M059J (cell line): ENCODE results near the gene CLDN7. TPM values are rescaled to one million over a fixed set of nuclear protein-coding genes. Genes with fewer than 3 reads are reported as not detected.

Source experiments
- DNase-seq: peaks from one replicate; pipeline ENCODE4 v3.0.0-alpha.2; 2012; ENCODE audit warnings: low read depth
- total RNA-seq: library from RNA; depleted of rRNA; stranded (reverse); fragments of >200 nt; shearing (Covaris generic); gene quantifications from 2 replicates; pipeline ENCODE4 v1.2.3, GENCODE V29; 2014

CLDN7 gene
- total RNA-seq, 1 experiment from 2014 or later, result 2.4 TPM

GRCh38 chr17:7285679-7286078 lies 23.4 kb upstream of the CLDN7 start:
- DNase-seq, result no peak

- DNase-seq, result no peak
Measured at GRCh38 chr17:7284911-7285310, 22.6 kb upstream of the CLDN7 start.

- DNase-seq, result no peak
Measured at GRCh38 chr17:7283471-7284216, 21.4 kb upstream of the CLDN7 start.

- no peak for DNase-seq
Measured at GRCh38 chr17:7282752-7283321, 20.6 kb upstream of the CLDN7 start.

GRCh38 chr17:7281953-7282751 lies 19.9 kb upstream of the CLDN7 start:
- DNase-seq, result no peak

- peak; percentile 91 for DNase-seq
Measured at GRCh38 chr17:7281074-7281952, 19.0 kb upstream of the CLDN7 start, which contains the start of gene SLC2A4. Gene SLC2A4, plus strand, starts transcription at chr17:7281718. Its CDS starts 217 bp downstream, at chr17:7281935.

GRCh38 chr17:7280519-7281073 lies 18.3 kb upstream of the CLDN7 start:
- DNase-seq, result peak; percentile 76

- no peak for DNase-seq
Measured at GRCh38 chr17:7279448-7279847, 17.2 kb upstream of the CLDN7 start.

GRCh38 chr17:7266784-7267183 lies 4.5 kb upstream of the CLDN7 start:
- DNase-seq, result no peak

- DNase-seq, result no peak
Measured at GRCh38 chr17:7263801-7264078, 1.5 kb upstream of the CLDN7 start.

- no peak for DNase-seq
Measured at GRCh38 chr17:7262935-7263800, 890 bp upstream of the CLDN7 start.

GRCh38 chr17:7261379-7262191 lies 693 bp downstream of the CLDN7 start:
- DNase-seq, result no peak

- DNase-seq, result no peak
Measured at GRCh38 chr17:7260651-7261378, 1.5 kb downstream of the CLDN7 start.

GRCh38 chr17:7260151-7260550 lies 2.1 kb downstream of the CLDN7 start:
- no peak for DNase-seq

GRCh38 chr17:7259555-7259889 lies 2.8 kb downstream of the CLDN7 start:
- no peak for DNase-seq

- no peak for DNase-seq
Measured at GRCh38 chr17:7258731-7259554, 3.3 kb downstream of the CLDN7 start.

- no peak for DNase-seq
Measured at GRCh38 chr17:7256766-7257456, 5.4 kb downstream of the CLDN7 start.

GRCh38 chr17:7254511-7254910 lies 7.8 kb downstream of the CLDN7 start:
- DNase-seq, result no peak
